GM19023 (cell line): ENCODE results near the gene SLCO1B3.
A peak's percentile ranks its signal among the peaks of the same experiment; 100 is the strongest.

Experiments used
- ATAC-seq: cut with Tn5 transposase; IDR thresholded peaks from one replicate; pipeline ENCODE4 v1.9.1; 2021; ENCODE audit warnings: mild to moderate bottlenecking, moderate library complexity; ENCODE audit not compliant: unreplicated experiment

SLCO1B3 gene

GRCh38 chr12:20885116-20885515 is 74.6 kb downstream of the SLCO1B3 start:
- no peak for ATAC-seq

GRCh38 chr12:20885552-20885951 is 75.0 kb downstream of the SLCO1B3 start:
- ATAC-seq, result no peak

- no peak for ATAC-seq
These were observed 106.8 kb downstream of the SLCO1B3 start for GRCh38 chr12:20917269-20917668.

GRCh38 chr12:20917819-20918218 is 107.3 kb downstream of the SLCO1B3 start:
- no peak for ATAC-seq

- no peak for ATAC-seq
These were observed 121.4 kb downstream of the SLCO1B3 start for GRCh38 chr12:20931894-20932293.

- ATAC-seq, result no peak
These were observed 136.2 kb downstream of the SLCO1B3 start for GRCh38 chr12:20946732-20947131.

- ATAC-seq, result peak; percentile 86
These were observed 139.7 kb downstream of the SLCO1B3 start for GRCh38 chr12:20950248-20950647.

GRCh38 chr12:20963303-20963702 is 152.8 kb downstream of the SLCO1B3 start:
- ATAC-seq, result no peak

GRCh38 chr12:20963762-20964161 is 153.3 kb downstream of the SLCO1B3 start:
- ATAC-seq, result no peak
